ELF-1 (cell line): Measurements from ENCODE around the gene ADAM12.
"Not testable (repeated sequence)": the region's sequence is repeated elsewhere in the genome, so short reads cannot be mapped to it uniquely, and the experiment has no call there.

Experiments
- DNase-seq: peaks from one replicate; pipeline ENCODE4 v3.0.0-alpha.2; 2016; ENCODE audit warnings: low read depth, low spot score

The ADAM12 gene

GRCh38 chr10:126405239-126405775, 17.0 kb upstream of the ADAM12 start:
- no peak for DNase-seq

DNA sequence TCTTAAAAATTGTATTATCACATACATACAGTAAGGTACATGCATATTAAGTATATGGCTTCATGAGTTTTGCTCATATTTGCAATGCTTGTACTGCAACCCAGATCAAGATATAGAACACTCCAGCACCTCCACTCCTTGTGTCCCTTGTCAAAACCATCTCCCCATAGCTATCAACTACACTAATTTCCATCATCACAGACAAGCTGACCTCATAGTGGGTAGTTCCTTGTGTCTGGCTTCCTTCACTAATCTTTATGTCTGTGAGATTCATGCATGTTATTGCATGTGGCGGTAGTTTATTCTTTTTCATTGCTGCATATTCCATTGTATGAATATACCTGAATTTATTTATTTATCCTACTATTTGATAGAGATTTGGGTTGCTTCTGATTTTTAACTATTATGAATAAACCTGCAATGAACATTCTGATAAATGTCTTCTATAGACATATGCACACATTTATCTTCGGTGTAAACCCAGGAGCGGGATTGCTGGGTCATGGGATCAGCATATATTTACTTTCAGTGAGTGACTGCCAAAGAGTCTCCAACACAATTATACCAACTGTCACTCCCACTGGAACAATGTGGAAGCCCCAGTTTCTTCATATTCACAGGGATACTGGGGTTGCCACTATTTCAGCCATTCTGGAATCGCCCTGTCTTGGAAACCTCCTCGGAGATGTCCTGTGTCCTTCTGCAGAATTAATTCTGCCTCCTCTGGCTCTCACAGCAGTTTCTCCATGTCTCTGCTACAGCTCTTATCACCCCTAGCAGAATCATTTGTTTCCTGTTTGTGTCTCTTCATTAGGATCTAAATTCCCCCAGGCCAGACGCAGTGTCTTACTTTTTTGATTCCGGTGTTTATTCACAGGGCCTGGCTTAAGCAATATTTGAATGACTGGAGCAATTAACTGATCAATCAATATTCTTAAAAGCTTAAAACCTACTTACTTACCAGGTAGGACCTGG, 14.7 kb upstream of the ADAM12 start:
- no peak for DNase-seq

GRCh38 chr10:126400641-126401040, 12.4 kb upstream of the ADAM12 start:
- DNase-seq = no peak

- DNase-seq = no peak
Measured at GRCh38 chr10:126398924-126399323, 10.6 kb upstream of the ADAM12 start.

DNA sequence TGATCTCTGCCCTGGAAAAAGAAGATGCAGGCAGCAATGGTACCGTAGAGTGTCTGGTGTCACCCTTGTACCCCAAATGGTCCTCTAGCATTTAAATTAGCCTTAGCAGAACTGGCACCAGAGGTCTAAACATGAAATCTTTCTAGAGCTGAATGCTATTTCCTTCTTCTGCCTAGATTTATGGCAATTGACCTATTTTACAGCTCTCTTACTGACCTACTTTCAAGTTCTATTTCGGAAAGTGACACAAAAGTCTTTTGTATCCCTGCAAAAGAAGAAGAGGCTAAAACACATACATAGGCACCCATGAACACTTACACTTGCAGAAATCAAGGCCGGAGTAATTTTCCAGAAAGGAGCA, 10.1 kb upstream of the ADAM12 start:
- no peak for DNase-seq

- DNase-seq = peak; percentile 23
Measured at GRCh38 chr10:126397640-126398382, 9.5 kb upstream of the ADAM12 start.

GRCh38 chr10:126397156-126397555, 8.9 kb upstream of the ADAM12 start:
- no peak for DNase-seq

DNA sequence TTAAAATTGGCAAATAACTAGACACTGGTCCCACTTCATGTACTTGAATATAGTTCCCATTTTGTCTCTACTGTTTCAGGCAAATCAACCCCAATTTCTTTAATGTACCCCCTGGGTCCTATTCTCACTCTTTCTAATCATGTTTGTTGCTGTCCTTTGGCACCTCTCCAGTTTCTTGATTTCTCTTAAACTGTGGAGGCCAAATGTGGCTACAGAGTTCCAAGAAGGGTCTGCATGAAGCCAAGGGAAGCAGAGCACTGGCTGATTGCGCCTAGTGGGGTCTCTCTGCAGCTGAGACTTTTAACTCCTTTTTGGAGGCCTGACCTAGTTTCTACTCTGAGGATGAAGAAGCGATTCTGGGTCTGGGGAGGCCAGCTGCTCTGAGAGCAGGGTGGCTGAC, 6.7 kb upstream of the ADAM12 start:
- DNase-seq = no peak

DNA sequence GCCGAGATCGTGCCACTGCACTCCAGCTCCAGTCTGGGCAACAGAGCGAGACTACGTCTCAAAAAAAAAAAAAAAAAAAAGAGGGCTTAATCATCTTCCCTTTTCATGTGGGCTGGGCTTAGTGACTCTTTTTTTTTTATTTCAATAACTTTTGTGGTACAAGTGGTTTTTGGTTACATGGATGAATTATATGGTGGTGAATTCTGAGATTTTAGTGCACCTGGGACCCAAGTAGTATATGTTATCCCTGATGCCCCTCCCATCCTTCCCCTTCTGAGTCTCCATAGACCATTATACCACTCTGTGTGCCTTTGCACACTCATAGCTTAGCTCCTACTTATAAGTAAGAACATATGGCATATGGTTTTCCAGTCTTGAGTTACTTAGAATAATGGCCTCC, 4.8 kb upstream of the ADAM12 start:
- no peak for DNase-seq

DNA sequence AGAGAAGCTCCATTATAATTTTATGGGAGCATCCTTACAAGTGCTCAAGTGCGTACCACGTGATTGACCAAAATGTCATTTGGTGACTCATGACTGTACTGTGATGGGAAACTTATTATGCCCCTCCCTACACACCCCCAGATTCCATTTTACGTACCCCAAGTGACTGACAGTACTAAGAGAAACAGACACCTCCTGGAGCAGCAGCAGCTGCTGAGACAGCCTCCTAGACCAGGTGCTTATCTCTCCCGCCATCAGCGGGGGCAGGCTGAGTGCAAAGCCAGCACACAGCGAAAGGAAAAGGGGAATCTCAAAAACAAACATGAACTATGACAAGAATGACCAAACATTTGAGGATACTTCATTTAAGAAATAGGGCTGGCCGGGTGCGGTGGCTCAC, 4.2 kb upstream of the ADAM12 start:
- no peak for DNase-seq

GRCh38 chr10:126392068-126392467, 3.8 kb upstream of the ADAM12 start:
- DNase-seq = no peak

DNA sequence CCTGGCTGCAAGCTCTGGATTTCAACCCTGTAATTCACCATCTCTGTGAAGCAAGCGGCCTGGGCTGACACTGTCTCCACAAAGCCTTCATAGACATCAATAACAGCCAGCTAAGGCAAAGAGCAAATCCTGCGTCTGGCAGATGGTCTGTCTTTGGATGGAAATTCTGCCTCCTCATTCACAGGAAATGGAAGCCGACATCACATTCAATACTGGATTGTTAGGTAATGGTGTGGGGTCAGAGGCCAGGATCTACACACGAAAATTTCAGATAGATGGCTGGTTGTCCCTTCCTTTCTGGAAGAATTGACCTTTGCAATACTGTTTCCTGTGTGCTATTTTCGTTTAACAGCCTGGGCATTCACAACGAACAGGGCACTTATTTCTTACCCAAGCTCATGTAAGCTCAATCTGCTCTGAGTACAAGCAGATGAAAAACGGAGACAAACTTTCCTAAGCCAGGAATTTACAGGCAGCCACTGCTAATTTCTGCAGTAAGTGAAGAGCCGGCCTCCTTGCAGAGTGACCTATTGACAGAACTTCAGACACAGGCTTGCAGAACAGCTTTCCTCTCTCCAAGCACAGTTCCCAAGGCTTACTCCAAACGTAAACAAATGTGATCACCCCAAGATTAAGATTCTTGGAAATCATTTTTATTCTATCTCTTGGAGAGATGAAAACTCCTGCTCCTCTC, 3.1 kb upstream of the ADAM12 start:
- DNase-seq = no peak

- DNase-seq = no peak
Measured at GRCh38 chr10:126390324-126390723, 2.0 kb upstream of the ADAM12 start.

GRCh38 chr10:126387041-126387921, 996 bp downstream of the ADAM12 start:
- peak; percentile 82 for DNase-seq

DNA sequence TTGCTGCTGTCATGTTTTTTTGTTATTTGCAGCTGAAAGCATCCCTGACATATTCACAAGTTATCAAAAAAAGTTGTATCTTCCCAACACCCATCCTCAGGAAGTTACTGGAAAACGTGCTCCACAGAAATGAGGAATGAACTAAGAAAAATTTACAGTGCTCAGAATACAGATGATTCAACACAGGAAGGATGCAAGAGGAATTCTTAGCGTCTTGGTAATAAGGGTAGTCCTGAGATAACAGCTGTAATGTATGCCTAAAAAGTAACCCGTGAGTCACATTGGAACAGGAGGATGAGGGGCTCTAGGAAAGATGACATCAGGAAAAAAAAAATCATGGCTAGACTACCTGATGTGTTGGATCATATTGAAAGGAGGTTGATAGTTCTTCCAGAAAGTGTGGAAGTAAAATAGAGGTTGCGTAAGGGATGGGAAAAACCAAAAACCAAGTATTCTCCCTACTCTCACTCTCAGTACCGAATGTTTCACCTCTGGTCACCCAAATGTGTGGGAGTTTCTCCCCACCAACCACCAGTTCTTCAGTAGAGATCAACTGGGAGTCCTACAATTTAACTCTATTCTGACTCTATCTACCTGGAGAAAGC, 3.9 kb downstream of the ADAM12 start:
- no peak for DNase-seq

- no peak for DNase-seq
Measured at GRCh38 chr10:126380352-126381076, 7.8 kb downstream of the ADAM12 start.

DNA sequence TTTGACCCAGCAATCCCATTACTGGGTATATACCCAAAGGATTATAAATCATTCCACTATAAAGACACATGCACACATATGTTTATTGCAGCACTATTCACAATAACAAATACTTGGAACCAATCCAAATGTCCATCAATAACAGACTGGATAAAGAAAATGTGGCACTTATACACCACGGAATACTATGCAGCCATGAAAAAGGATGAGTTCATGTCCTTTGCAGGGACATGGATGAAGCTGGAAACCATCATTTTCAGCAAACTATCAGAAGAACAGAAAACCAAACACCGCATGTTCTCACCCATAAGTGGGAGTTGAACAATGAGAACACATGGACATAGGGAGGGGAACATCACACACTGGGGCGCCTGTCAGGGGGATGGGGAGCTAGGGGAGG, 9.1 kb downstream of the ADAM12 start:
- DNase-seq = not testable (repeated sequence)

DNA sequence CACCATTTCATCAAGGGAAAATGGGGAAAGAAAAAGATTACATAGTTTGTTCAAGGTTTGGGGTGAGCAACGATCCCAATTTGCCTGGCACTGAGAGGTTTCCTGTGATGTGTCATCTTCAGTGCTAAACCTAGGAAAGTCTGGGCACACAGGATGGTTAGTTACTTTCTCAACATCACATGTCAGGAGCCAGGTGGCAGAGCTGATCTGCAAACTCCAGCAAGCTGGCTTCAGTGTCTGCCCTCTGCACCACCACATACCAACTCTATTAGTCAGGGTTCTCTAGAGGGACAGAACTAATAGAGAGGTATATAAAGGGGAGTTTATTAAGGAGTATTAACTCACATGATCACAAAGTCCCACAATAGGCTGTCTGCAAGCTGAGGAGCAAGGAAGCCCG, 11.3 kb downstream of the ADAM12 start:
- DNase-seq = no peak

DNA sequence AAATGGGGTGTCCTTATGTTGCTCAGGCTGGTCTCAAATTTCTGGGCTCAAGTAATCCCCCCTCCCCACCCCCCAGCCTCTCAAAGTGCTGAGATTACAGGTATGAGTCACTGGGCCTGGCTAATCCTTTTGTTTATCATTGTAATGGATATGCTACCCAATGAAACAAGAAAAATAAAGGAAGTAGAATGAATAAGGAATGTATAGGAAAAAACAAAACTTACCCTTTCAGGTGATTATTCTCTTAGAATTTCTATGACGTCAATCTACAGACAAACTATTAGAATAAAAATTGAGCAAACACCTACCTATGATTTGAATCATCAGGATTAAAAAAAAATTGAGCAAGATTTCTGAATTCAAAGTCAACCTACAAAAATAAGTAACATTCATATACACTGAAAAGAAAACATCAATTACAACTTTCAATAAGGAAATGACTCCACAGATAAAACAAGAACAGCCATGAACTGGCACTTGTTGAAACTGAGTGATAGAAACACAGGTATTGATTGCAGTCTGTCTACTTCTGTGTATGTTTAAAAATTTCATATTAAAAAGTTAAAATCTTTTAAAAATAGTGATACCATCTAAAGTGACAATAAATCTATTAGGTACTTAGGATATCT, 12.2 kb downstream of the ADAM12 start:
- DNase-seq = no peak
